GM19193 (cell line): Measurements from ENCODE around the gene COPS6.
A peak's percentile ranks its signal among the peaks of the same experiment; 100 is the strongest.

Experiments
- POLR2A ChIP-seq: IDR thresholded peaks from 4 replicates; pipeline ENCODE4 v1.6.1; 2011; ENCODE audit not compliant: insufficient read depth, insufficient read length; ENCODE audit errors: extremely low read depth

Gene COPS6

GRCh38 chr7:100072462-100072861, 16.3 kb upstream of the COPS6 start:
- TF ChIP-seq POLR2A, result no peak

- TF ChIP-seq POLR2A, result no peak
Measured at GRCh38 chr7:100074841-100075240, 13.9 kb upstream of the COPS6 start.

- no peak for TF ChIP-seq POLR2A
Measured at GRCh38 chr7:100075418-100075817, 13.4 kb upstream of the COPS6 start.

GRCh38 chr7:100077205-100077604, 11.6 kb upstream of the COPS6 start:
- TF ChIP-seq POLR2A, result no peak

GRCh38 chr7:100079024-100079560, 9.7 kb upstream of the COPS6 start:
- TF ChIP-seq POLR2A, result no peak

GRCh38 chr7:100080907-100081534, 7.7 kb upstream of the COPS6 start:
- TF ChIP-seq POLR2A, result no peak

- peak; percentile 88 for TF ChIP-seq POLR2A
Measured at GRCh38 chr7:100081535-100082102, 7.2 kb upstream of the COPS6 start, which contains the start of gene ZNF3. Gene ZNF3, minus strand, starts transcription at chr7:100081723. Its CDS starts 4,366 bp downstream, at chr7:100077357.

- no peak for TF ChIP-seq POLR2A
Measured at GRCh38 chr7:100082978-100083377, 5.8 kb upstream of the COPS6 start.

- no peak for TF ChIP-seq POLR2A
Measured at GRCh38 chr7:100085515-100085914, 3.3 kb upstream of the COPS6 start.

- no peak for TF ChIP-seq POLR2A
Measured at GRCh38 chr7:100087055-100087750, 1.6 kb upstream of the COPS6 start.

GRCh38 chr7:100088095-100088620, 611 bp upstream of the COPS6 start:
- TF ChIP-seq POLR2A, result no peak

- no peak for TF ChIP-seq POLR2A
Measured at GRCh38 chr7:100089458-100090196, 858 bp downstream of the COPS6 start.

- TF ChIP-seq POLR2A, result no peak
Measured at GRCh38 chr7:100090527-100091410, 2.0 kb downstream of the COPS6 start.

GRCh38 chr7:100091411-100092181, 2.8 kb downstream of the COPS6 start:
- peak; percentile 56 for TF ChIP-seq POLR2A

GRCh38 chr7:100093054-100093453, 4.3 kb downstream of the COPS6 start:
- no peak for TF ChIP-seq POLR2A
